PC-9 (cell line): ENCODE measurements around the gene ABLIM1. TPM values are rescaled to one million over a fixed set of nuclear protein-coding genes. Genes with fewer than 3 reads are reported as not detected.

Experiments used
- BruUV-seq: library from RNA; stranded (reverse); fragments of 400-500 nt; replicated peaks from 2 replicates; lab custom pipeline; 2021; lab: Mats Ljungman, UMichigan
- CTCF ChIA-PET: fragments of 300-600 bp; sonication (Branson Sonifier 250); formaldehyde crosslinking; loops from one replicate; lab custom pipeline; 2022; ENCODE audit warnings: antibody characterized with exemption; lab: Charles Lee
- POLR2A ChIA-PET: fragments of 300-600 bp; sonication (Branson Sonifier 250); formaldehyde crosslinking; loops from one replicate; lab custom pipeline; 2022; ENCODE audit warnings: antibody characterized with exemption; ENCODE audit not compliant: unreplicated experiment; lab: Charles Lee
- DNase-seq, 2 experiments: peaks; one replicate each; pipeline versions ENCODE4 v3.0.0 to v3.0.0-alpha.2; 2015 to 2022; ENCODE audit warnings: mixed read lengths in 1 of 2
- H2AFZ ChIP-seq: fragments of 200-600 bp; sonication (generic); 2 replicates; pipeline ENCODE4 v1.8.1; 2017; ENCODE audit warnings: antibody characterized with exemption
- H3F3A ChIP-seq: fragments of 200-600 bp; sonication (generic); 2 replicates; pipeline ENCODE4 v1.8.1; 2017; ENCODE audit warnings: antibody characterized with exemption, mild to moderate bottlenecking, low read depth; ENCODE audit not compliant: insufficient read depth
- H3K27ac ChIP-seq: fragments of 200-600 bp; sonication (generic); 2 replicates; pipeline ENCODE4 v1.6.1; 2016; ENCODE audit warnings: mixed run types
- H3K27me3 ChIP-seq: fragments of 200-600 bp; sonication (generic); 2 replicates; pipeline ENCODE4 v1.6.1; 2016; ENCODE audit warnings: low read depth, mixed run types; ENCODE audit not compliant: insufficient read depth
- H3K36me3 ChIP-seq: fragments of 200-600 bp; sonication (generic); 2 replicates; pipeline ENCODE4 v1.6.1; 2016; ENCODE audit warnings: low read depth, mixed run types
- H3K4me1 ChIP-seq: fragments of 200-600 bp; sonication (generic); replicated peaks from 2 replicates; pipeline ENCODE4 v1.6.1; 2016; ENCODE audit warnings: mixed run types; ENCODE audit not compliant: insufficient read depth
- H3K4me2 ChIP-seq: fragments of 200-600 bp; sonication (generic); 2 replicates; pipeline ENCODE4 v1.6.1; 2017; ENCODE audit warnings: mixed run types
- H3K4me3 ChIP-seq: fragments of 200-600 bp; sonication (generic); 2 replicates; pipeline ENCODE4 v1.6.1; 2016; ENCODE audit warnings: mixed run types
- H3K79me2 ChIP-seq: fragments of 200-600 bp; sonication (generic); 2 replicates; pipeline ENCODE4 v1.6.1; 2017; ENCODE audit warnings: low read depth, mixed run types
- H3K9me2 ChIP-seq: fragments of 200-600 bp; sonication (generic); 2 replicates; pipeline ENCODE4 v1.8.1; 2017; ENCODE audit warnings: mild to moderate bottlenecking; ENCODE audit not compliant: insufficient read depth
- H3K9me3 ChIP-seq: fragments of 200-600 bp; sonication (generic); 2 replicates; pipeline ENCODE4 v1.8.1; 2016; ENCODE audit warnings: low read depth; ENCODE audit not compliant: insufficient read depth
- H4K20me1 ChIP-seq: fragments of 200-600 bp; sonication (generic); 2 replicates; pipeline ENCODE4 v1.8.1; 2017; ENCODE audit not compliant: insufficient read depth
- EZH2 ChIP-seq: fragments of 200-600 bp; sonication (generic); IDR thresholded peaks from 2 replicates; pipeline ENCODE4 v1.8.0; 2017; ENCODE audit warnings: antibody characterized with exemption, low read depth
- intact Hi-C: fragments of 100-400 bp; cut with micrococcal nuclease; formaldehyde crosslinking; loops from one replicate; pipeline ENCODE4 v1.10.0; 2022; ENCODE audit not compliant: unreplicated experiment
- total RNA-seq: library from RNA; stranded (reverse); gene quantifications from 2 replicates; pipeline ENCODE4 v1.2.3, GENCODE V29; 2021
- TF ChIP-seq, protein P1 (sequence below): fragments of 200-600 bp; sonication (generic); conservative IDR thresholded peaks from 2 replicates; pipeline ENCODE4 v1.6.1; 2017; ENCODE audit warnings: mixed run types, antibody characterized with exemption, mild to moderate bottlenecking, moderate library complexity

ABLIM1 gene
- total RNA-seq, 1 experiment from 2014 or later, result 68.7 TPM

GRCh38 chr10:114649217-114649903, 8.7 kb downstream of the ABLIM1 start:
- no peak overlapping the region for H2AFZ ChIP-seq
- no peaks in the 10 kb centered on the region for H3K79me2 ChIP-seq
- H3K4me2 ChIP-seq, result peak overlapping the region; percentile 63; the same call in 1 of the 2 replicates
- intact Hi-C loops, result loop anchor here (2.0 kb wide), 1 partner anchor 15 kb away; no protein-coding TSS in a partner anchor
- peak overlapping the region; percentile 75 for H3K27ac ChIP-seq
- H3K9me3 ChIP-seq, result no peaks in the 10 kb centered on the region
- ChIA-PET POLR2A (no interaction called here), CTCF (no interaction called here)
- BruUV-seq, result no TSS peak
- no peaks in the 10 kb centered on the region for H3K36me3 ChIP-seq
- peak in 1 of 2 experiments; percentile 57 for DNase-seq
- H3K9me2 ChIP-seq, result no peaks in the 10 kb centered on the region
- no peaks in the 10 kb centered on the region for H4K20me1 ChIP-seq
- H3K27me3 ChIP-seq, result no peaks in the 10 kb centered on the region
- H3K4me1 ChIP-seq, result peaks cover 45% of the 10 kb centered on the region
- TF ChIP-seq EZH2, result no peak
- TF ChIP-seq, protein P1, sequence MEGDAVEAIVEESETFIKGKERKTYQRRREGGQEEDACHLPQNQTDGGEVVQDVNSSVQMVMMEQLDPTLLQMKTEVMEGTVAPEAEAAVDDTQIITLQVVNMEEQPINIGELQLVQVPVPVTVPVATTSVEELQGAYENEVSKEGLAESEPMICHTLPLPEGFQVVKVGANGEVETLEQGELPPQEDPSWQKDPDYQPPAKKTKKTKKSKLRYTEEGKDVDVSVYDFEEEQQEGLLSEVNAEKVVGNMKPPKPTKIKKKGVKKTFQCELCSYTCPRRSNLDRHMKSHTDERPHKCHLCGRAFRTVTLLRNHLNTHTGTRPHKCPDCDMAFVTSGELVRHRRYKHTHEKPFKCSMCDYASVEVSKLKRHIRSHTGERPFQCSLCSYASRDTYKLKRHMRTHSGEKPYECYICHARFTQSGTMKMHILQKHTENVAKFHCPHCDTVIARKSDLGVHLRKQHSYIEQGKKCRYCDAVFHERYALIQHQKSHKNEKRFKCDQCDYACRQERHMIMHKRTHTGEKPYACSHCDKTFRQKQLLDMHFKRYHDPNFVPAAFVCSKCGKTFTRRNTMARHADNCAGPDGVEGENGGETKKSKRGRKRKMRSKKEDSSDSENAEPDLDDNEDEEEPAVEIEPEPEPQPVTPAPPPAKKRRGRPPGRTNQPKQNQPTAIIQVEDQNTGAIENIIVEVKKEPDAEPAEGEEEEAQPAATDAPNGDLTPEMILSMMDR, result no peak
- H3F3A ChIP-seq, result peaks cover 1% of the 10 kb centered on the region; the same call in 1 of the 2 replicates
- H3K4me3 ChIP-seq, result no peak overlapping the region

DNA sequence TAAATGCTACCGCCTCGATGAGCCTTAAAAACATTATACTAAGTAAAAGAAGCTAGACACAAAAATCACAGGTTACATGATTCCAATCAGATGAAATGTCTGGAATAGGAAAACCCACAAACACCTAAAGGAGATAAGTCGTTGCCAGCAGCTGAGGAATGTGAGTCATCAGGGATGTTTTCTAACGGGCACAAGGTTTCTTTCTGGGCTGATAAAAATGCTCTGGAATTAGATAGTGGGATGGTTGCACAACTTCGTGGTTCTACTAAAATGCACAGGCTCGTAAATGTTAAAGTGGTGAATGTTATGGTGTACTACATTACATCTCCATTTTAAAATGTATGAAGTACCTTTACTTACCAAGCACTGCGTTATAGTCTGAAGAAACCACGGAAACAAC, 9.7 kb downstream of the ABLIM1 start:
- CTCF ChIA-PET, result no interaction called here
- intact Hi-C loops, result loop anchor here (2.0 kb wide), 1 partner anchor 14 kb away; no protein-coding TSS in a partner anchor

DNA sequence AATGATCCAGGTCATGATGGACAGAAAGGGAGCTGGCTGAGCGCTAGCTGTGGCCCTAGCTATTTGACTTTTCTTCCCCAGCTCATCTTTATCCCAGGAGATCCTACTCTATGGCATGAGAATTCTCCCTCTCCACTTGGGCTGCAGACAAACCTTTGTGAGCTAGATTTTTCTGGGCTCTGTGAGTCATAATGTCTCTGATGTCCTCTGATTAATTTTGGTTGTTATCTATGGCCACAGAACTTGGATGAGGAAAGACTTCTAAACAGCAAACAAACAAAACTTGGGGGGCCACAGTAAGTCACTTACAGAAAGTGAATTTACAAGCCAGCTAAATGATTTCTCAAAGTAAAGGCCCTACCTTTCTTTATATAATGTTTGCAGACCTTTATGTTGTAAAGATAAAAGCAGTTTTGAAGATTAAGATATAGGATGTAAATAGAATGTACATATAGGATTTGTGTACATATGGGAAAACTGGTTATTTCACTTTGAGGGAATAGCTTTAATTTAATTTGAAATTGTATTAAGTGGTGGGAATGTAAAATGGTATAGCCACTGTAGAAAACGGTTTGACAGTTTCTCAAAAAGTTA, 10.4 kb downstream of the ABLIM1 start:
- DNase-seq, result peak in 1 of 2 experiments; percentile 48
- Histone ChIP-seq H3F3A (no peaks in the 10 kb centered on the region; the same call in 1 of the 2 replicates), H3K36me3 (no peaks in the 10 kb centered on the region), H3K4me3 (no peak overlapping the region), H4K20me1 (no peaks in the 10 kb centered on the region), H3K4me2 (no peak overlapping the region), H2AFZ (no peak overlapping the region), H3K9me3 (no peaks in the 10 kb centered on the region), H3K9me2 (no peaks in the 10 kb centered on the region), H3K27me3 (no peaks in the 10 kb centered on the region), H3K27ac (no peak overlapping the region), H3K4me1 (peaks cover 40% of the 10 kb centered on the region), H3K79me2 (no peaks in the 10 kb centered on the region)
- no peak for TF ChIP-seq EZH2
- TF ChIP-seq, protein P1, result no peak
- POLR2A ChIA-PET, result interaction anchor here (0.7 kb wide), 1 partner anchor 22 kb away, joined by 4 read pairs; no protein-coding TSS in a partner anchor
- no TSS peak for BruUV-seq
- intact Hi-C loops, result loop anchor here (2.0 kb wide), 1 partner anchor 13 kb away; no protein-coding TSS in a partner anchor
- CTCF ChIA-PET, result no interaction called here

More for the DNA sequence above, 9.7 kb downstream of the ABLIM1 start:
- Histone ChIP-seq H3K9me3 (no peaks in the 10 kb centered on the region), H2AFZ (no peak overlapping the region), H3K4me3 (no peak overlapping the region), H3K9me2 (no peaks in the 10 kb centered on the region), H3K79me2 (no peaks in the 10 kb centered on the region), H3K4me2 (peak overlapping the region; percentile 3; the same call in 1 of the 2 replicates), H3K27ac (no peak overlapping the region), H3F3A (no peaks in the 10 kb centered on the region; the same call in 1 of the 2 replicates), H4K20me1 (no peaks in the 10 kb centered on the region), H3K36me3 (no peaks in the 10 kb centered on the region), H3K27me3 (no peaks in the 10 kb centered on the region), H3K4me1 (peaks cover 40% of the 10 kb centered on the region)
- DNase-seq, result peak; percentile 21 to 66
- no peak for TF ChIP-seq EZH2
- TF ChIP-seq, protein P1, result no peak
- POLR2A ChIA-PET, result interaction anchor here (0.7 kb wide), 1 partner anchor 23 kb away, joined by 4 read pairs; no protein-coding TSS in a partner anchor
- no TSS peak for BruUV-seq
